Measurements from ENCODE around the gene LRRC8B. TPM values are rescaled to one million over a fixed set of nuclear protein-coding genes. Genes with fewer than 3 reads are reported as not detected.

LRRC8B gene
- total and polyA plus RNA-seq, 11 donors, result 0.91 to 10.4 (median 4.7) TPM

GRCh38 chr1:89633800-89634625 lies 109.4 kb downstream of the LRRC8B start:
- peaks cover 2 to 85% (median 35%) of the 10 kb centered on the region in 12 donors for H3K4me1 ChIP-seq
- H3K4me3 ChIP-seq, result peak overlapping the region; percentile 80 to 98 (median 96)
- ATAC-seq (peak in 1 of 4 donors; percentile 6), DNase-seq (peak in 3 of 5 donors; percentile 24 to 25 (median 24))
- 8 to 13% (median 10%) methylated on average over 32 of the region's 32 CpGs for WGBS, 4 donors
- intact Hi-C loops (cut with DNase I), result loop anchor here (1.0 to 10.0 kb wide), 6 partner anchors 58 to 361 kb away; partner anchors contain the start of gene ZNF326 (in 3 of the 10)
- H3K27me3 ChIP-seq, result no peaks in the 10 kb centered on the region
- no peak for TF ChIP-seq POLR2A (IDR thresholded peaks at IDR 0.05)
- H3K27ac ChIP-seq, result peak overlapping the region; percentile 90 to 99 (median 95)
- peaks cover 0 to under 1% (median 0%) of the 10 kb centered on the region in 9 donors for H3K36me3 ChIP-seq
- no peaks in the 10 kb centered on the region for H3K9me3 ChIP-seq

GRCh38 chr1:89635825-89636815 lies 111.5 kb downstream of the LRRC8B start:
- H3K36me3 ChIP-seq, result no peaks in the 10 kb centered on the region
- peak overlapping the region in 3 of 12 donors; percentile 29 to 51 (median 33) for H3K27ac ChIP-seq
- H3K4me3 ChIP-seq, result peak overlapping the region in 7 of 12 donors; percentile 21 to 97 (median 92)
- intact Hi-C loops (cut with DNase I), result loop anchor here in 8 of 10 donors (2.0 to 10.0 kb wide), 4 partner anchors 59 to 359 kb away; partner anchors contain the start of gene ZNF326 (in 3 of the 8)
- no peak for ATAC-seq
- 47 to 63% (median 51%) methylated on average over 6 of the region's 6 CpGs for WGBS, 4 donors
- DNase-seq, result no peak
- H3K4me1 ChIP-seq, result peaks cover 2 to 87% (median 38%) of the 10 kb centered on the region in 12 donors
- H3K9me3 ChIP-seq, result no peaks in the 10 kb centered on the region
- TF ChIP-seq CTCF (IDR thresholded peaks at IDR 0.05) (no peak), POLR2A (IDR thresholded peaks at IDR 0.05) (no peak)
- no peaks in the 10 kb centered on the region for H3K27me3 ChIP-seq

GRCh38 chr1:89637496-89637895 lies 112.9 kb downstream of the LRRC8B start:
- H3K36me3 ChIP-seq, result no peaks in the 10 kb centered on the region
- TF ChIP-seq CTCF (IDR thresholded peaks at IDR 0.05), result no peak
- no peak for TF ChIP-seq POLR2A (IDR thresholded peaks at IDR 0.05)
- peak overlapping the region in 2 of 12 donors; percentile 7 to 11 for H3K27ac ChIP-seq
- no peaks in the 10 kb centered on the region for H3K9me3 ChIP-seq
- intact Hi-C loops (cut with DNase I), result loop anchor here in 8 of 10 donors (5.0 to 10.0 kb wide), 3 partner anchors 57 to 357 kb away; partner anchors contain the start of gene ZNF326 (in 3 of the 8)
- no peaks in the 10 kb centered on the region for H3K27me3 ChIP-seq
- ATAC-seq (no peak), DNase-seq (no peak)
- H3K4me1 ChIP-seq, result peaks cover 0 to 81% (median 31%) of the 10 kb centered on the region in 12 donors
- H3K4me3 ChIP-seq, result peak overlapping the region in 1 of 12 donors; percentile 1

GRCh38 chr1:89640440-89640839 lies 115.8 kb downstream of the LRRC8B start:
- no peak for ATAC-seq
- TF ChIP-seq CTCF (IDR thresholded peaks at IDR 0.05) (no peak), POLR2A (IDR thresholded peaks at IDR 0.05) (no peak)
- Histone ChIP-seq H3K36me3 (no peaks in the 10 kb centered on the region), H3K27ac (no peak overlapping the region), H3K4me1 (peaks cover 0 to 69% (median 26%) of the 10 kb centered on the region in 12 donors), H3K9me3 (peaks cover 0 to 8% (median 0%) of the 10 kb centered on the region in 12 donors), H3K27me3 (no peaks in the 10 kb centered on the region), H3K4me3 (no peak overlapping the region)
- DNase-seq, result no peak
- intact Hi-C loops (cut with DNase I), result loop anchor here in 2 of 10 donors (5.0 kb wide), 2 partner anchors 52 to 67 kb away; no protein-coding TSS in a partner anchor
